HG02678 (cell line): ENCODE measurements around the gene OPRL1.

Experiments
- ATAC-seq: cut with Tn5 transposase; IDR thresholded peaks from one replicate; pipeline ENCODE4 v1.9.1; 2021; ENCODE audit warnings: mild to moderate bottlenecking, moderate library complexity; ENCODE audit not compliant: unreplicated experiment

The OPRL1 gene

DNA sequence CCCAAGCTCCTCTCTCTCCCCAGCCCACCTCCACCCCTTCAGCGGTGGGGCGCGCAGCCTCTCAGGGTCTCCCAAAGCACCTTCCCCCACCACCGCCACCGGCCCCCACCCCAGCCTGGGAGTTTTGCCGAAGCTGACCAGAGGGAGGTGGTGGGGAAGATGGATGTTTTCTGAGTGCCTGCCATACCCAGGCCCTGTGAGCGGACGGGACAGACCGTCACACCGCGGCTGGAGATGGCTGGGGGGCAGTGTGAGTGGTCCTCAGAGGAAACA lies 38.2 kb upstream of the OPRL1 start:
- no peak for ATAC-seq

GRCh38 chr20:64042054-64042781 lies 37.7 kb upstream of the OPRL1 start:
- no peak for ATAC-seq

- ATAC-seq: no peak
Measured at GRCh38 chr20:64043768-64044167, 36.1 kb upstream of the OPRL1 start.

GRCh38 chr20:64044484-64045247 lies 35.2 kb upstream of the OPRL1 start:
- ATAC-seq: no peak

DNA sequence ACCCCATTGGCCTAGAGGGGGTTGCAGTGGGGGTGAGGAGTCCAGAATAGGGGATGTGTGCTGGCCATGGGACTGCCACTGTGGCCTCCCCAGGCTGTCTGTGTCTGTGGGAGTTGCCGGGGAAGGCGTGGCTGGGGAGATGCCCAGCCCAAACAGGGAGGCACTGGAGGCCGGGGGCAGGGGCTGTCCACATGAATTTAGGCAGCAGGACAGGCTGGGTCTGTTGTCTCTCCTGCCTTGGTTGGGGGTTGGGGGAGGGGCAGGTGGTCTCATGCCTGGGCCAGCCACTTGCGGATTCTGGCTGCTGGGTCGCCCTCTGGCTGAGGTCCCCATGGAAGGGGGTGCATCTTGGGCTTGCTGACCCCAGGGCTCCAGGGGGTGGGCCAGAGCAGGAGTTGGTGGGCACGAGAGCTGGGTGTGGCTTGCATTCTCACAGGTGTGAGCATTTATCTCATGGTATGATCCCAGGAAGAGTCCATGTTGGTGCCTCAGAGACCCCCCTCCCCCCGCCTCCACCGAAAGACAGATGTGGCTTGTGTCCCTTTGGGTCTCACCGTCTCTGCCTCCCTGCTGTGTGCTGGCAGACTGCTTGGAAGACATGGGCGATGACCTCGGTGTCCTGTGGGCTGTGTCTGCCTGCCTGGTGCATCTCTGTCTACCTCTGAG lies 34.4 kb upstream of the OPRL1 start:
- no peak for ATAC-seq

GRCh38 chr20:64047046-64047389 lies 32.9 kb upstream of the OPRL1 start:
- ATAC-seq: no peak

DNA sequence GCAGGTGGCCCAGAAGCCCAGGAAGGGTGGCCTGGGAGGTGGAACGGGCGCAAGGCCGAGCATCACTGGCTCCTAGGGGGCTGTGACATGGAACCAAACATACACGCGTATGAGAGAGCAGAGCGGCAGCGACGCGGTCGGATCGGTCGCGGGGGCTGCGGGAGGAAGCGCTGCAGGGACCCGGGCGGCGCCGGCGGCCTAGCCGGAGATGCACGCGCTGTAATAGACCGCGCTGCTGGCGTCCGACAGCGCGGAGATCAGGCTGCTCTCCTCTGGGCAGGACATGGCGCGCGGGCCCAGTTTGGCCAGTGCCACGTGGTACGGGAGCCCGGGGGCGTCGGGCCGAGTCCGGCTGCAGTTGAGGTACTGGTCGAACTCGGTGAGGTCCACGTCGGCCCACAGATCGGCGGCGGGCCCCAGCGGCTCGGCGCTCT lies 31.9 kb upstream of the OPRL1 start:
- no peak for ATAC-seq

DNA sequence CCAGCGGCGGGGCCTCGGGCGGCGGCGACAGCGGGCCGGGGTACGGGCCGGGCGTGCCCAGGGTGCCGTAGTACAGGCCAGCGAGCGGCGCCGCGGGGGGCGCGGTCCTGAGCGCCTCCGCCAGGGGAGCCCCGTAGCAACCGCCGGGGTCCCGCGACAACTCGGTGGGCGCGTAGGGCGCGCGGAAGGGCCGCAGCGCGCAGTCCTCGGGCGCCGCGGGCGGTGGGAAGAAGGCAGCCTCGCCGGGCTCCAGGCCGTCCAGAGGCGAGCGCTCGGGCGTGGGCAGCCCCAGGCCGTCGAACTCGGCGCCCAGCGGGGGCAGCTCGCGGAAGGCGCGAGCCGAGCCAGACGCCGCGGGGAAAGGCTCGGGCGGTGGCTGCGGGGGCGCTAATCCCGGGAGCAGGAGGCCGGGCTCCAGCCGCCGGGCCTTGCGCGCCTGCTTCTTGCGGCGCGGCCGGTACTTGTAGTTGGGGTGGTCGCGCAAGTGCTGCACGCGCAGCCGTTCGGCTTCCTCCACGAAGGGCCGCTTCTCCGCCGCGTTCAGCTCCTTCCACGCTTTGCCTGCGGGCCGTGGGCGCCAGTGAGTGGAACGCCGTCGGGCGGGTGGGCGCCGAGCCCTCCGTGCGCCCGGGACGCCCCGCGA lies 31.4 kb upstream of the OPRL1 start:
- no peak for ATAC-seq

- no peak for ATAC-seq
Measured at GRCh38 chr20:64049060-64049877, 30.6 kb upstream of the OPRL1 start, which contains the start of gene SOX18. SOX18 (minus strand) TSS chr20:64049639; CDS start chr20:64049516, 123 bp downstream.

- no peak for ATAC-seq
Measured at GRCh38 chr20:64049878-64050260, 30.0 kb upstream of the OPRL1 start.

GRCh38 chr20:64050261-64051032 lies 29.4 kb upstream of the OPRL1 start:
- no peak for ATAC-seq

- ATAC-seq: no peak
Measured at GRCh38 chr20:64051033-64051452, 28.8 kb upstream of the OPRL1 start.

GRCh38 chr20:64051561-64052325 lies 28.1 kb upstream of the OPRL1 start:
- no peak for ATAC-seq

DNA sequence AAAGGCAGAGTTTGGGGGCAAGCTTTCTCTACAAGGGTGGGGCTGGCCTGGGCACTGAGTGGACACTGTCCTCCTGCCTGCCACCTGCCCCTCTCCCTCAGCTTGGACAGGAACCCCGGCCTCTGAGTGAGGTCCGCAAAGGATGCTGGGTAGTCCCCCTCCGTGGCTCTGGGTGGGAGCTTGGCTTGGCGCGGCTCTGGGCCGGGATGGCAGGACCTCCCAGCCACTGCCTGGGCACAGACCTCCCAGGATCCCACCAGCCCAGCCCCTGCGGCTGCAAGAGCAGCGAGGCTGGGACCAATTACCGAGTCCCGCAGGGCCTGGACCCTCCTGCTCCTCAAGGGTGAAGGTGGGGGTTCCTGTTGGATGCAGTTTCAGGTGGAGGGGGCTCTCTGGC lies 27.6 kb upstream of the OPRL1 start:
- no peak for ATAC-seq

DNA sequence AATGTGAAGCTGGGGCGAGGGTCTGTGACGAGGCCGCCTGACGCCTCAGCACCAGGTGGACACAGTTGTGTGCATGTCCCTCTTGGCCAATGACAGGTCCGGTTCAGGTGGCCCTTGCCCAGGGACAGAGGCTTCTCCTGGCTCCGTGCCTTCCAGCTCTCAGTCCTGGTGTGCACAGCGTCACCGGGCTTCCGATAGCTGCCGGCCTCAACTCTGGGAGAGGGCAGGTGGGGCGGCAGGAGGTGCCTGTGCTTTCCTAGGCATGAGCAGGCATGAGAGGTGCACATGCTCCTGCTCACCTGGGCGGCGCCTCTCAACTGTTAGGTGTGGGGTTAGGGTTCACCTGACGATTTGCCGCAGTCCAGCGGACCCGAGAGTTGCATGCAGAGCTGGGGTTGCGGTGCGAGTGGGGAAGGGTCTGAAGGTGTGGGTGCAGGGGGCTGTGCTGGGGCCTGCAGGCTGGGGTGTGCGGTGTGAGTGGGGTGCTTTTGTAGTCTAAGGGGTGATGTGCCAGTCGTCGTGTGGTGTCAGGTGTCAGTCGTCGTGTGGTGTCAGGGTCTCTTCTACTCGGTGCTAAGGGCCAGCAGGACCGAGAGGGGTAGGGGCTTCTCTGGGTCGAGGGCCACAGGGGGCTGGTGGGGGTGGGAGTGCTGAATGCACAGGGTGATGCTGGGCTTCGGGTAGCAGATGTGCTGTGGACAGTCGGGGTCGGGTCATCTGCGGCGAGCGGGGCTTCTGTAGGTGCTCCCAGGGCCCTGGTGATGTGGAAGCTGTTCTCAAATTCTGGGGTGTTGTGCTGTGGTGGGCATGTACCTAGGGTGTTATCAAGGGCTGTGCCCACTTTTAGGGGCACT lies 26.7 kb upstream of the OPRL1 start:
- ATAC-seq: no peak

DNA sequence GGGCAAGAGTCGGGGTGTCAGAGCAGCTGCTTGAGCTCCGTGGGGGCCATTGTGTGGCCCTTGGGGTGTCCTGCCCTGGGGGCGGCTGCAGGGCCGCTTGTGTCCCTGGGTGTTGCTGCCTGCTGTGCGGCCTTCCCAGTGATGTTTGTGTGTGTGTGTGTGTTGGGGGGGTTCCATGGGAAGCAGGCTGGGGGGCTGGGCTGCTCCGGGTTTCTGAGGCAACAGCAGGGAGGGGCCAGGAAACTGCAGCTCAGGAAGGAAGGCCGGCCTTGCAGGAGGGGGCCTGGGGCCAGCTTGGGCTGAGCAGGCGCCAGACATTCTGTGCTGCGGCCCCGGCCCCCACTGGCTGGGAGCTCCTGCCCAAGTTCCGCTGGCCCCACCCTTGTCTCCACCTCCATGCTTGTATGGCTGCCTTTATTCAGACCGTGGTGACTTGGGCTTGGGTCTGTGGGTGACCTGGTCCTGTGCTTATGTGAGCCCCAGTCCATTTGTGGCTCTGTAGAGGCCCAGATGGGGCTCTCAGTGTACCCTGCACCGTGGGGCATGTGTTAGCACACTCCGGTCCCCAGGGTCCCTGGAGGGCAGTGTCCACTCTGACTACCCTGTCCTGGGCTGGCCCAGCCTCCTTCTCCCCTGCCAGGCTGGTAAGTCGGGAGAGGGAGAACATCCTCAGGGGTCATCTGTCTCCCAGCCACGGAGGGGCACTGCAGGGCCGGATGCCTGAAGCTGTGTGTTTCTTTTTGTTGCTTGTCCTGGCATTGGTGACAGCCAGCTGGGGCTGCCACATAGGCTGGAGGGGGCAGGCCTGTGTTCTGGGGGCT lies 25.8 kb upstream of the OPRL1 start:
- no peak for ATAC-seq

DNA sequence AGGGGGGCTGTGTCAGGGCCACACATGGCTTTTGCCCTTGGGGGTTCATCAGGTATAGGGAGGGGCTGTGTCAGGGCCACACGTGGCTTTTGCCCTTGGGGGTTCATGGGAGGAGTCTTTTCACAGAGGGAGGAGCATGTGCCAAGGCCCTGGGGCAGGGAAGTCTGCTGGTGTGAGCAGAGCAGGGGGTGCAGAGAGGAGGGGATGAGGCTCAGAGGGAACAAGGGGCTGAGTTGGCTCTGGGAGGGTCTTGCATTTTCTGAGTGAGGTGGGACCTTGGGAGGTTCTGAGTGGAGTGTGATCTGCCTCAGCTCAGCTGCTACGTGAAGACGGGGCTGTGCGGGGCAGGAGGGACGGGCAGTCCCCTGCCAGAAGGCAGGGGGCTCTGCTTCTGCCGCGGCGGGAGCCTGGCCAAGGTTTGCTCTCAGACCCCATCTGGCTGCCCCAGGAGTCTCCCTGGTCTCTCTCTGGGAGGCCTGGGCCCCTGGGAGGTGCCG lies 24.4 kb upstream of the OPRL1 start:
- no peak for ATAC-seq
